Breast epithelium (tissue), 4 donors: ENCODE results near the gene RPS6KL1. TPM values are rescaled to one million over a fixed set of nuclear protein-coding genes. Genes with fewer than 3 reads are reported as not detected.

ENCODE experiments used
- DNase-seq, 2 donors: peaks; one replicate each; pipeline ENCODE4 v3.0.0-alpha.2; 2019; ENCODE audit warnings: low spot score in 2 of 2
- H3K27ac ChIP-seq, 2 donors: fragments of 200-600 bp; sonication (generic) in 1 of 2; one replicate each; pipeline ENCODE4 v1.5.1; 2016 to 2019; ENCODE audit warnings: mild to moderate bottlenecking in 1 of 2
- H3K27me3 ChIP-seq, 2 donors: fragments of 200-600 bp; sonication (generic) in 1 of 2; one replicate each; pipeline versions ENCODE4 v1.5.1 to v1.6.0; 2017 to 2019; ENCODE audit warnings: control low read depth in 1 of 2, mild to moderate bottlenecking in 1 of 2
- H3K36me3 ChIP-seq: fragments of 200-600 bp; one replicate; pipeline ENCODE4 v1.5.1; 2019
- H3K4me1 ChIP-seq, 2 donors: fragments of 200-600 bp; sonication (generic); one replicate each; pipeline ENCODE4 v1.5.1; 2016 to 2019; ENCODE audit warnings: control low read depth in 1 of 2
- H3K4me3 ChIP-seq, 3 donors: fragments of 200-600 bp; sonication (generic); 1 replicate in 2 of 3; 2 replicates in 1 of 3; pipeline ENCODE4 v1.5.1; 2016 to 2019; ENCODE audit warnings: mild to moderate bottlenecking in 3 of 3, moderate library complexity in 2 of 3
- H3K9me3 ChIP-seq, 2 donors: fragments of 200-600 bp; sonication (generic) in 1 of 2; one replicate each; pipeline ENCODE4 v1.5.1; 2016 to 2019; ENCODE audit warnings: control low read depth in 1 of 2
- POLR2A ChIP-seq: fragments of 450-650 bp; IDR thresholded peaks from one replicate; pipeline ENCODE4 v1.6.1; 2016; ENCODE audit warnings: antibody characterized with exemption, mild to moderate bottlenecking, moderate library complexity
- POLR2AphosphoS5 ChIP-seq, 3 donors: sonication (generic); formaldehyde crosslinking; IDR thresholded peaks; one replicate each; pipeline ENCODE4 v1.6.1; 2017; ENCODE audit warnings: antibody characterized with exemption in 3 of 3
- intact Hi-C: fragments of 100-400 bp; cut with DNase I; formaldehyde crosslinking; loops from one replicate; pipeline ENCODE4 v1.15.1; 2023; ENCODE audit warnings: low total_unique reads
- total RNA-seq, 3 donors: library from RNA; depleted of rRNA; stranded (reverse); fragments of >200 nt; gene quantifications; one replicate each; pipeline ENCODE4 v1.1.0, GENCODE V29; 2016
- TF ChIP-seq, protein P1 (sequence below), 3 donors: fragments of 450-650 bp; IDR thresholded peaks; one replicate each; pipeline ENCODE4 v1.5.1; 2016 to 2017; ENCODE audit warnings: antibody characterized with exemption in 3 of 3, mild to moderate bottlenecking in 3 of 3, moderate library complexity in 3 of 3

The RPS6KL1 gene
- total RNA-seq, 3 donors from 2014 or later, result 2.9 to 5.6 (median 3.3) TPM

DNA sequence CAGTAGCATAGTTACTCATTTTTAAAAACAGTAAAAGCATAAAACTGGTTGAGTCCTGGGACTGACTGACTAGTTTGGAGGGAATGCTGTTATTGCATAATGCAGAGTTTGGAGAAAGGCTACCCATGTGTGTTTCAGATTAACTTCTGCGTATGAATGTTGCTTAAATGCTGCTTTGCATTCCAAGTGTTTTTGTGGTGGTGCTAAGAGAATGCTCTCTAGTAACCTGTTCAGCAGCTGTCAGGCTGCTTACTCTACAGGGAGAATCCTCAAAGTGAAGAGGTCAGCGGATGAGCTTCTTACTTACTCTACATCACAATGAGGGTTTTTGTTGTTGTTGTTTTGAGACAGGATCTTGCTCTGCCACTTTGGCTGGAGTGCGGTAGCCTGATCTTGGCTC, 37.1 kb downstream of the RPS6KL1 start:
- peaks cover 2 to 5% of the 10 kb centered on the region in 2 donors for H3K4me1 ChIP-seq
- TF ChIP-seq POLR2A (no peak), POLR2AphosphoS5 (IDR thresholded peaks at IDR 0.05) (peak in 1 of 3 donors; percentile 62)
- TF ChIP-seq, protein P1, sequence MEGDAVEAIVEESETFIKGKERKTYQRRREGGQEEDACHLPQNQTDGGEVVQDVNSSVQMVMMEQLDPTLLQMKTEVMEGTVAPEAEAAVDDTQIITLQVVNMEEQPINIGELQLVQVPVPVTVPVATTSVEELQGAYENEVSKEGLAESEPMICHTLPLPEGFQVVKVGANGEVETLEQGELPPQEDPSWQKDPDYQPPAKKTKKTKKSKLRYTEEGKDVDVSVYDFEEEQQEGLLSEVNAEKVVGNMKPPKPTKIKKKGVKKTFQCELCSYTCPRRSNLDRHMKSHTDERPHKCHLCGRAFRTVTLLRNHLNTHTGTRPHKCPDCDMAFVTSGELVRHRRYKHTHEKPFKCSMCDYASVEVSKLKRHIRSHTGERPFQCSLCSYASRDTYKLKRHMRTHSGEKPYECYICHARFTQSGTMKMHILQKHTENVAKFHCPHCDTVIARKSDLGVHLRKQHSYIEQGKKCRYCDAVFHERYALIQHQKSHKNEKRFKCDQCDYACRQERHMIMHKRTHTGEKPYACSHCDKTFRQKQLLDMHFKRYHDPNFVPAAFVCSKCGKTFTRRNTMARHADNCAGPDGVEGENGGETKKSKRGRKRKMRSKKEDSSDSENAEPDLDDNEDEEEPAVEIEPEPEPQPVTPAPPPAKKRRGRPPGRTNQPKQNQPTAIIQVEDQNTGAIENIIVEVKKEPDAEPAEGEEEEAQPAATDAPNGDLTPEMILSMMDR (IDR thresholded peaks at IDR 0.05), result no peak
- no peak for DNase-seq

DNA sequence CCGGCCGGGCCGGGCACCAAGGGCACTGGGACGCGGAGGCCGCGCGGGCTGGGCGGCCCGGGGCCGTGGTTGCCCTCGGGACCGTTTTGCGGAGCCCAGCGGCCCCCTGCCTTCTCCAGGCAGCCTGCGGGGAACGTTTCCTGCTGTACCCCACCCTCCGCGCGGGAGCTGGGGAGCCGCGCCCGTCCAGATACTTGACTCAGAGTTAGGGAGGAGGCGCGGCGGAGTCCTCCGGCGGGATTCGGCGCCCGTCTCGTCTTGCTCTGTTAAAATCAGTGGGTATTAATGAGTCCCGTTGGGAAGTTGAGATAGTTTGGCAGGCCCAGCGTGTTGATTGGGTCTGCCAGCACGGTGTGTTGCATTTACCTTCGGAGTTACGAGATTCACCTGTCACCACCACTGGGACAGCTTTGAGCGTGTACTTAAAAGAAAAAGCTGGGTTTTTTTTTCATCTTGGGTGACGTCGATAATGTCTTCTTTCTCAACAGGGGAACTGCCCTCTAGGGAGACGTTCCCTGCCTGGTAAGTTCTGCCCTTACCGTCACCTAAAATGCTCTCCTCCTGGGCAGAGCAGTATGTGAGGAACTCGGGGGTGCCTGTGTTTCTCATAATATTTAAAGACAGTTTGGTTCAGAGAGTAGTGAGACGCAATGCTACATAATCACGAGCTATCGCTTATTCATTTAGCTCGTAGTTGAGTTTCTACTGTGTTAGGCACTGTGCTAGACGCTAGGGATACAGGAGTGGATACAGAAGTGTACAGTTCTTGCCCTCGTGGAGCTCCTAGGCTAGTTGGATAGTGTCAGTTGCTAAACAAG, 40.7 kb downstream of the RPS6KL1 start:
- Histone ChIP-seq H3K9me3 (no peaks in the 10 kb centered on the region), H3K4me1 (peaks cover 2 to 5% of the 10 kb centered on the region in 2 donors), H3K4me3 (peak overlapping the region; percentile 93 to 98 (median 95)), H3K36me3 (no peaks in the 10 kb centered on the region), H3K27me3 (no peaks in the 10 kb centered on the region), H3K27ac (peak overlapping the region; percentile 97)
- intact Hi-C loops, result no loop called here
- TF ChIP-seq, protein P1 (IDR thresholded peaks at IDR 0.05), result no peak
- TF ChIP-seq POLR2A (no peak), POLR2AphosphoS5 (IDR thresholded peaks at IDR 0.05) (no peak)
- DNase-seq, result no peak

More for the DNA sequence above, 37.1 kb downstream of the RPS6KL1 start:
- Histone ChIP-seq H3K27me3 (no peaks in the 10 kb centered on the region), H3K27ac (peak overlapping the region; percentile 81 to 97), H3K9me3 (no peaks in the 10 kb centered on the region), H3K4me3 (peak overlapping the region in 1 of 3 donors; percentile 10), H3K36me3 (no peaks in the 10 kb centered on the region)
- intact Hi-C loops, result no loop called here

DNA sequence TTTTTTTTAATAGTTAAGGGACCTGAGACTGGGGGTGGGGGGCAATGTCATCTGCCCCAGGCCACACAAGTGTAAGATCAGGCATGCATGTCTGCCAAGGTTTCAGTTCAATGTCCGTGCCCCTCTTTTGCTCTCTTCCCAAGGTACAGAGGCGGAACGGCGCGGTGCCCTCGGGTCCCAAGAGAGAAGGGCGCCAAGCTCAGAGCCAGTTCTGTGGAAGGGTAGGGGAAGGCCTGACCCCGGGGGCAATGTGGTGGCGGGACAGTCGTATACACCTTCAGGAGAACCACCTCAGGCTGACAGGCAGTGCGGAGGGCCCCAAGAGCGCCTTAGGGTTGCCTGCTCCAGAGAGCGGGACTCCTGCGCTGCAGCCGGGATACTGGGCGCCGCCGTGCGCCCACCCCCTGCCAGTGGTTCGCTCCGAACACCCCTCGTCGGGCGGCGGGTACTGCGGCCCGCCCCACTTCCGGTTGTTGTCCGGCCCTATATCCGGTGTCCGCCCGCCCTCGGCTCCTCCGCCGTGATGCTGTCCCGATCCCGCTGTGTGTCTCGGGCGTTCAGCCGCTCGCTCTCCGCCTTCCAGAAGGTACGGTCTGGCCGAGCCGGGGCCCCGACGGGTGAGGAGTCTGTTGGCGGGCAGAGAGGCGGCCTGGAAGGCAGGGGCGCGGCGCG, 41.5 kb downstream of the RPS6KL1 start, which contains the start of gene DLST:
DLST (plus strand) TSS at position 486 of the 672 bp plus-strand sequence; CDS start at position 524, 38 bp downstream.
- peaks cover 2 to 5% of the 10 kb centered on the region in 2 donors for H3K4me1 ChIP-seq
- TF ChIP-seq POLR2A (peak; percentile 66), POLR2AphosphoS5 (IDR thresholded peaks at IDR 0.05) (peak; percentile 89 to 96 (median 92))
- TF ChIP-seq, protein P1 (IDR thresholded peaks at IDR 0.05), result no peak
- peak; percentile 76 to 89 for DNase-seq

DNA sequence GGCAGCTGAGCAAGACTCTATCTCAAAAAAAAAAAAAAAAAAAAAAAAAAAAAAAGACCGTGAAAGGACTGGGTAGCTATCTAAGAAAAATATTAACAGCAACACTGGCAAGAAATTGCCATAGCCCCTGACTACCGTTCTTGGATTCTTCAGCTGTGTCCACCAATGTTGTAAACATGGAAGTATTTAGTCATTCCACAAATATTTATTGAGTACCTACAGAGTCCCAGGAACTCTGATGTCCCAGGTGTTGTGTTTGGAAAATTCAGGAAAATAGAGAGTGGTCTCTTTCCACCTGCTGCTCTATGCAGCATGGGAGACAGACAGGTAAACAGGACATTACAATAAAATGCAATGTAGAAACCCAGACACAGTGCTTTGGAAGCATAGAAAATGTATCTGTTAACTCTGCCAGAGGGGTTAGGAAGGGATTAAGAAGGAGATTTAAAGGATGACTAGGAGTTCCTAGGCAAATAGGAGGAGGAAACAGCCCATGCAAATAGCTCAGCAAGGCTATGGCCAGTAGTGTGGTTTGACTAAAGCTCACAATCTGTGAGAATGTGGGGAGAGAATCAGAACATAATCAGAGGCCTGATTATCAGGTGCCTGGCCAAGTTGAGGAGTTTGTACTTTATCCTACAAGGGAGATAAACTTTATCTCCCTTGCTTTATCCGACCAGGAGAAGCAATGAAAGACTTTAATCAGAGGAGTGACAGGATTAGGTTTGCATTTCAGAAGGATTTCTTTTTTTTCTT, 43.5 kb downstream of the RPS6KL1 start:
- no peak overlapping the region for H3K27ac ChIP-seq
- no peak for DNase-seq
- H3K27me3 ChIP-seq, result no peaks in the 10 kb centered on the region
- no peaks in the 10 kb centered on the region for H3K9me3 ChIP-seq
- peaks cover 0 to 2% of the 10 kb centered on the region in 2 donors for H3K4me1 ChIP-seq
- H3K4me3 ChIP-seq, result no peak overlapping the region
- intact Hi-C loops, result loop anchor here (2.0 kb wide), 1 partner anchor 19 kb away; no protein-coding TSS in a partner anchor
- H3K36me3 ChIP-seq, result no peaks in the 10 kb centered on the region
- TF ChIP-seq, protein P1 (IDR thresholded peaks at IDR 0.05), result no peak
- TF ChIP-seq POLR2AphosphoS5 (IDR thresholded peaks at IDR 0.05), result no peak
- no peak for TF ChIP-seq POLR2A

More for the DNA sequence above, 41.5 kb downstream of the RPS6KL1 start, which contains the start of gene DLST:
- intact Hi-C loops, result no loop called here
- Histone ChIP-seq H3K36me3 (no peaks in the 10 kb centered on the region), H3K27me3 (no peaks in the 10 kb centered on the region), H3K4me3 (peak within 1 kb of the TSS; percentile 93 to 98 (median 95)), H3K9me3 (no peaks in the 10 kb centered on the region), H3K27ac (peak within 1 kb of the TSS; percentile 97)
